Psoas muscle (tissue), 8 donors: Measurements from ENCODE around the gene PLA2G7. TPM values are rescaled to one million over a fixed set of nuclear protein-coding genes. Genes with fewer than 3 reads are reported as not detected.

Experiments
- ATAC-seq, 4 donors: fragments of 200-7000 bp; cut with Tn5 transposase; one replicate each; pipeline ENCODE4 v1.9.1; 2020; ENCODE audit warnings: moderate library complexity in 3 of 4, mild to moderate bottlenecking in 2 of 4
- DNase-seq, 2 donors: peaks; one replicate each; pipeline ENCODE4 v3.0.0-alpha.2; 2020
- H3K27ac ChIP-seq: fragments of 200-600 bp; one replicate; pipeline ENCODE4 v1.8.0; 2022
- H3K27me3 ChIP-seq, 3 donors: fragments of 200-600 bp in 1 of 3; one replicate each; pipeline versions ENCODE4 v1.6.1 to v1.8.0; 2013 to 2022; ENCODE audit warnings: low read length in 2 of 3, mild to moderate bottlenecking in 2 of 3, moderate library complexity in 1 of 3; ENCODE audit not compliant: insufficient read depth in 3 of 3
- H3K36me3 ChIP-seq, 2 donors: fragments of 200-600 bp in 1 of 2; one replicate each; pipeline versions ENCODE4 v1.6.1 to v1.8.0; 2013 to 2022; ENCODE audit warnings: low read depth in 1 of 2, mild to moderate bottlenecking in 1 of 2, moderate library complexity in 1 of 2; ENCODE audit not compliant: insufficient read depth in 1 of 2
- H3K4me1 ChIP-seq: fragments of 200-600 bp; one replicate; pipeline ENCODE4 v1.8.0; 2022
- H3K4me3 ChIP-seq: fragments of 200-600 bp; one replicate; pipeline ENCODE4 v1.8.0; 2022; ENCODE audit warnings: mild to moderate bottlenecking
- H3K9me3 ChIP-seq: fragments of 200-600 bp; one replicate; pipeline ENCODE4 v1.8.0; 2022
- WGBS, 3 donors: extraction: QIAGEN DNeasy Blood & Tissue Kit; methylation state at CpG; one replicate each; pipeline versions ENCODE4 v1.1.6 to v1.1.7; 2013; 5-methylcytosine and 5-hydroxymethylcytosine counted together
- intact Hi-C, 2 donors: fragments of 100-400 bp; cut with DNase I; formaldehyde crosslinking; loops; one replicate each; pipeline versions ENCODE4 v1.11.0 to v1.14.2; 2022
- polyA plus RNA-seq, 3 donors: library from polyadenylated mRNA; stranded (reverse); fragments of 200-250 nt; gene quantifications; one replicate each; pipeline ENCODE4 v1.2.3, GENCODE V29; 2013
- total RNA-seq, 4 donors: library from RNA; stranded (reverse); fragmentation: NEBNext Ultra II Directional in 2 of 4; extraction: Animal tissue kit (Norgen Biotek cat#: 25700) in 2 of 4; gene quantifications; one replicate each; pipeline versions ENCODE4 v1.2.1 to v1.2.4, GENCODE V29; 2021 to 2023
- TF ChIP-seq, protein P1 (sequence below): fragments of 200-600 bp; IDR thresholded peaks from one replicate; pipeline ENCODE4 v1.8.0; 2022; ENCODE audit warnings: antibody characterized with exemption
- donor health status: healthy with polysubstance abuse.
- donor health status: DM: no; HTN: no; CAD: no; lungs with moderate emphysema.
- donor health status: Bipolar disorder and iron deficiency.
- donor health status: healthy.
- donor health status: DM: yes; HTN: yes; CAD: no.
- donor health status: DM: no; HTN: no; CAD: no.
- donor health status: DM: no; HTN: no; CAD: no.
- donor health status: DM: yes; HTN: yes; CAD: no.

PLA2G7 gene
- total and polyA plus RNA-seq, 7 donors: 0.03 to 0.66 (median 0.21) TPM; not detected in 3

GRCh38 chr6:46690141-46690755 lies 44.9 kb downstream of the PLA2G7 start:
- Histone ChIP-seq H3K27ac (no peak overlapping the region), H3K9me3 (no peaks in the 10 kb centered on the region), H3K4me3 (no peak overlapping the region), H3K4me1 (no peaks in the 10 kb centered on the region), H3K27me3 (no peaks in the 10 kb centered on the region), H3K36me3 (no peaks in the 10 kb centered on the region)
- TF ChIP-seq, protein P1, sequence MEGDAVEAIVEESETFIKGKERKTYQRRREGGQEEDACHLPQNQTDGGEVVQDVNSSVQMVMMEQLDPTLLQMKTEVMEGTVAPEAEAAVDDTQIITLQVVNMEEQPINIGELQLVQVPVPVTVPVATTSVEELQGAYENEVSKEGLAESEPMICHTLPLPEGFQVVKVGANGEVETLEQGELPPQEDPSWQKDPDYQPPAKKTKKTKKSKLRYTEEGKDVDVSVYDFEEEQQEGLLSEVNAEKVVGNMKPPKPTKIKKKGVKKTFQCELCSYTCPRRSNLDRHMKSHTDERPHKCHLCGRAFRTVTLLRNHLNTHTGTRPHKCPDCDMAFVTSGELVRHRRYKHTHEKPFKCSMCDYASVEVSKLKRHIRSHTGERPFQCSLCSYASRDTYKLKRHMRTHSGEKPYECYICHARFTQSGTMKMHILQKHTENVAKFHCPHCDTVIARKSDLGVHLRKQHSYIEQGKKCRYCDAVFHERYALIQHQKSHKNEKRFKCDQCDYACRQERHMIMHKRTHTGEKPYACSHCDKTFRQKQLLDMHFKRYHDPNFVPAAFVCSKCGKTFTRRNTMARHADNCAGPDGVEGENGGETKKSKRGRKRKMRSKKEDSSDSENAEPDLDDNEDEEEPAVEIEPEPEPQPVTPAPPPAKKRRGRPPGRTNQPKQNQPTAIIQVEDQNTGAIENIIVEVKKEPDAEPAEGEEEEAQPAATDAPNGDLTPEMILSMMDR: no peak
- 48 to 59% (median 57%) methylated on average over 2 of the region's 2 CpGs for WGBS, 3 donors
- ATAC-seq: no peak
- intact Hi-C loops: no loop called here
- no peak for DNase-seq

DNA sequence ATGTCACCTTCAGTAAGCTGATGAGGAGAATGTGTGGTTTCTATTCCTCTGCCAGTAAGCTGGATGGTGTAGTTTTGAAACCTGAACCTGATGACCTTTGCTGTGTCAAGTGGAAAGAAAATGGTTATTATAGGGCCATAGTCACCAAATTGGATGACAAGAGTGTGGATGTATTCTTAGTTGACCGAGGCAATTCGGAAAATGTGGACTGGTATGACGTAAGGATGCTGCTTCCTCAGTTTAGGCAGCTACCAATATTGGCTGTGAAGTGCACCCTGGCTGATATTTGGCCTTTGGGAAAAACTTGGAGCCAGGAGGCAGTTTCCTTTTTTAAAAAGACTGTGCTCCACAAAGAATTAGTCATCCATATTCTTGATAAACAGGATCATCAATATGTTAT lies 45.5 kb downstream of the PLA2G7 start:
- no peak overlapping the region for H3K4me3 ChIP-seq
- WGBS, 3 donors: 30 to 37% (median 31%) methylated on average over 3 of the region's 3 CpGs
- ATAC-seq (no peak), DNase-seq (no peak)
- no peaks in the 10 kb centered on the region for H3K36me3 ChIP-seq
- intact Hi-C loops: no loop called here
- H3K27me3 ChIP-seq: no peaks in the 10 kb centered on the region
- TF ChIP-seq, protein P1: no peak
- no peaks in the 10 kb centered on the region for H3K4me1 ChIP-seq
- no peaks in the 10 kb centered on the region for H3K9me3 ChIP-seq
- H3K27ac ChIP-seq: no peak overlapping the region

GRCh38 chr6:46688966-46689335 lies 46.2 kb downstream of the PLA2G7 start:
- 96 to 97% (median 96%) methylated on average over 11 to 13 of the region's 13 CpGs for WGBS, 3 donors
- no peaks in the 10 kb centered on the region for H3K27me3 ChIP-seq
- H3K36me3 ChIP-seq: no peaks in the 10 kb centered on the region
- intact Hi-C loops: no loop called here
- ATAC-seq: no peak
- no peaks in the 10 kb centered on the region for H3K9me3 ChIP-seq
- peak in 1 of 2 donors; percentile 36 for DNase-seq
- no peak overlapping the region for H3K4me3 ChIP-seq
- TF ChIP-seq, protein P1: no peak
- H3K27ac ChIP-seq: no peak overlapping the region
- no peaks in the 10 kb centered on the region for H3K4me1 ChIP-seq

DNA sequence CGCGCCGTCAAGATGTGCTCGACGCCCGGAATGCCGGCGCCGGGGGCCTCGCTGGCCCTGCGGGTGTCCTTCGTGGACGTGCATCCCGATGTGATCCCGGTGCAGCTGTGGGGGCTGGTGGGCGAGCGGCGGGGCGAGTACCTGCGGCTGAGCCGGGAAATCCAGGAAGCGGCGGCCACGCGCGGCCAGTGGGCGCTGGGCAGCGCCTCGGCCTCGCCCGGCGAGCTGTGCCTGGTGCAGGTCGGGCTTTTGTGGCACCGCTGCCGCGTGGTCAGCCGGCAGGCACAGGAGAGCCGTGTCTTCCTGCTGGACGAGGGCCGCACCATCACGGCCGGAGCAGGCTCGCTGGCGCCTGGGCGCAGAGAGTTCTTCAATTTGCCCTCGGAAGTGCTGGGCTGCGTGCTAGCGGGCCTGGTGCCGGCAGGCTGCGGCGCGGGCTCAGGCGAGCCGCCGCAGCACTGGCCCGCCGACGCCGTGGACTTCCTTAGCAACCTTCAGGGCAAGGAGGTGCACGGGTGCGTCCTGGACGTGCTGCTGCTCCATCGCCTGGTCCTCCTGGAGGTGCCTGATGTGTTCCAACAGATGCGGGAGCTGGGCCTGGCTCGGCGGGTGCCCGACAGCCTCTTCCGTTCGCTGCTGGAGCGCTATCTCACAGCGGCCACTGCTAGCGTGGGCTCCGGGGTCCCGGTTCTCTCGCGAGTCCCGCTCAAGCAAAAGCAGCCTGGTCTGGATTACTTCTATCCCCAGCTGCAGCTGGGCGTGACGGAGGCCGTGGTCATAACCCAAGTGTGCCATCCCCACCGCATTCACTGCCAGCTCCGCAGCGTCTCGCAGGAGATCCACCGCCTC lies 46.8 kb downstream of the PLA2G7 start:
- DNase-seq (peak in 1 of 2 donors; percentile 32), ATAC-seq (no peak)
- Histone ChIP-seq H3K27me3 (no peaks in the 10 kb centered on the region), H3K9me3 (no peaks in the 10 kb centered on the region), H3K36me3 (no peaks in the 10 kb centered on the region), H3K27ac (no peak overlapping the region), H3K4me1 (no peaks in the 10 kb centered on the region), H3K4me3 (no peak overlapping the region)
- intact Hi-C loops: no loop called here
- WGBS, 3 donors: 97% methylated on average over 82 to 85 of the region's 85 CpGs
- TF ChIP-seq, protein P1: no peak
